ENCODE data around the gene NEU3. TPM values are rescaled to one million over a fixed set of nuclear protein-coding genes. Genes with fewer than 3 reads are reported as not detected.

NEU3 gene
- total and polyA plus RNA-seq, 2 of the 13 experiments (the other 11 are each of a cell fraction or from before 2014, with no cell fraction given), result 6.3 to 15.3 TPM

GRCh38 chr11:75023446-75024067, 34.8 kb downstream of the NEU3 start:
- FAIRE-seq (no peak), ATAC-seq (no peak; the same call in 2 of the 3 replicates), DNase-seq (ENCODE audit: low spot score) (no peak)
- Histone ChIP-seq H3K27me3 (ENCODE audit: control insufficient read depth in 1 of 2, insufficient read depth in 2 of 2, low read length in 2 of 2) (peaks cover 0 to 8% of the 10 kb centered on the region in 2 experiments; a peak in 2 of 5 replicates), H3K4me2 (ENCODE audit: low read depth, low read length) (no peak overlapping the region), H3K9me3 (ENCODE audit: low read length) (no peaks in the 10 kb centered on the region), H3K4me1 (ENCODE audit: insufficient read depth, low read length) (peaks cover 5% of the 10 kb centered on the region; the same call in 1 of the 2 replicates), H4K20me1 (ENCODE audit: insufficient read depth, low read length) (no peaks in the 10 kb centered on the region), H2AFZ (ENCODE audit: low read length) (no peak overlapping the region), H3K79me2 (ENCODE audit: insufficient read depth, low read length) (no peaks in the 10 kb centered on the region), H3K4me3 (replicated peaks in 1 of 3; ENCODE audit: insufficient read depth in 1 of 3, low read depth in 2 of 3, low read length in 3 of 3) (no peak overlapping the region), H3K9ac (ENCODE audit: insufficient read depth, low read depth, low read length) (no peak overlapping the region), H3K27ac (ENCODE audit: extremely low read length, insufficient read depth, low read length) (no peak overlapping the region), H3K36me3 (replicated peaks in 1 of 2; ENCODE audit: control insufficient read depth in 1 of 2, insufficient read depth in 2 of 2, low read length in 2 of 2) (no peaks in the 10 kb centered on the region)
- ChIA-PET CTCF (ENCODE audit: low intra/inter-chr PET ratio, low total read pairs) (interaction anchor here (1.1 to 4.4 kb wide), 5 partner anchors 8 to 226 kb away, joined by 3 to 62 read pairs (median 10); partner anchors contain the start of gene TPBGL), POLR2A (interaction anchor here (1.5 kb wide), 1 partner anchor 35 kb away, joined by 4 read pairs; the partner anchor contains the start of gene NEU3)
- in situ Hi-C loops (cut with HindIII; ENCODE audit: extremely low pct_ligation_motif_present, low pct_unique_long_range_greater_than_20kb), result loop anchor here (5.0 kb wide), 2 partner anchors 91 to 224 kb away; no protein-coding TSS in a partner anchor
- 74% methylated on average over 5 of the region's 6 CpGs for whole genome bisulfite sequencing (ENCODE audit: low lambda C conversion rate)
- intact Hi-C loops (cut with micrococcal nuclease; ENCODE audit: unreplicated experiment), result loop anchor here (1.0 kb wide), 1 partner anchor 225 kb away; no protein-coding TSS in a partner anchor
- TF ChIP-seq HNRNPLL (IDR thresholded peaks at IDR 0.05; ENCODE audit: low read depth, low read length, poor library complexity, severe bottlenecking) (no peak), RFXAP (CRISPR knock-in tag; IDR thresholded peaks at IDR 0.05; ENCODE audit: borderline replicate concordance) (no peak), SNAI1 (CRISPR knock-in tag; IDR thresholded peaks at IDR 0.05; ENCODE audit: borderline replicate concordance) (no peak), CC2D1A (CRISPR knock-in tag; IDR thresholded peaks at IDR 0.05) (no peak), KDM5B (CRISPR knock-in tag; IDR thresholded peaks at IDR 0.05; ENCODE audit: borderline replicate concordance) (no peak)
- no TSS peak for BruUV-seq (replicated peaks)

- TF ChIP-seq ZZZ3 (CRISPR knock-in tag; IDR thresholded peaks at IDR 0.05; ENCODE audit: borderline replicate concordance) (no peak), MTA3 (CRISPR knock-in tag; IDR thresholded peaks at IDR 0.05) (no peak), PRMT3 (CRISPR knock-in tag; IDR thresholded peaks at IDR 0.05; ENCODE audit: borderline replicate concordance, low read depth) (no peak), ZNF598 (CRISPR knock-in tag; IDR thresholded peaks at IDR 0.05; ENCODE audit: borderline replicate concordance) (no peak), MXI1 (IDR thresholded peaks at IDR 0.05; ENCODE audit: borderline replicate concordance, low read depth, low read length) (no peak), ZNF713 (CRISPR knock-in tag; IDR thresholded peaks at IDR 0.05) (no peak), ZNF331 (CRISPR knock-in tag; IDR thresholded peaks at IDR 0.05) (no peak), ZNF569 (CRISPR knock-in tag; IDR thresholded peaks at IDR 0.05; ENCODE audit: borderline replicate concordance) (no peak), ZNF629 (CRISPR knock-in tag; conservative IDR thresholded peaks at IDR 0.05) (no peak), SATB2 (CRISPR knock-in tag; IDR thresholded peaks at IDR 0.05) (no peak)
- Histone ChIP-seq H3K4me1 (ENCODE audit: insufficient read depth, low read length) (peaks cover 5% of the 10 kb centered on the region; the same call in 1 of the 2 replicates), H3K9me3 (ENCODE audit: low read length) (no peaks in the 10 kb centered on the region), H3K36me3 (replicated peaks in 1 of 2; ENCODE audit: control insufficient read depth in 1 of 2, insufficient read depth in 2 of 2, low read length in 2 of 2) (no peaks in the 10 kb centered on the region), H3K9ac (ENCODE audit: insufficient read depth, low read depth, low read length) (no peak overlapping the region), H3K27me3 (ENCODE audit: control insufficient read depth in 1 of 2, insufficient read depth in 2 of 2, low read length in 2 of 2) (peaks cover 0 to 8% of the 10 kb centered on the region in 2 experiments; a peak in 2 of 5 replicates), H3K4me2 (ENCODE audit: low read depth, low read length) (no peak overlapping the region), H3K79me2 (ENCODE audit: insufficient read depth, low read length) (no peaks in the 10 kb centered on the region), H2AFZ (ENCODE audit: low read length) (no peak overlapping the region), H4K20me1 (ENCODE audit: insufficient read depth, low read length) (no peaks in the 10 kb centered on the region), H3K4me3 (replicated peaks in 1 of 3; ENCODE audit: insufficient read depth in 1 of 3, low read depth in 2 of 3, low read length in 3 of 3) (no peak overlapping the region), H3K27ac (ENCODE audit: extremely low read length, insufficient read depth, low read length) (no peak overlapping the region)
- ATAC-seq, result no peak
- CTCF ChIA-PET (ENCODE audit: low intra/inter-chr PET ratio, low total read pairs), result interaction anchor here (1.9 to 4.4 kb wide), 2 partner anchors 217 to 225 kb away, joined by 12 to 62 read pairs; partner anchors contain the start of gene TPBGL
- no peak for FAIRE-seq
- no TSS peak for BruUV-seq (replicated peaks)
- intact Hi-C loops (cut with micrococcal nuclease; ENCODE audit: unreplicated experiment) (no loop called here), in situ Hi-C loops (cut with HindIII; ENCODE audit: extremely low pct_ligation_motif_present, low pct_unique_long_range_greater_than_20kb) (loop anchor here (5.0 kb wide), 2 partner anchors 92 to 223 kb away; no protein-coding TSS in a partner anchor)
- no peak for DNase-seq (ENCODE audit: low spot score)
- WGBS (ENCODE audit: low lambda C conversion rate), result 39% methylated on average over 6 of the region's 6 CpGs
- POLR2A ChIA-PET, result no interaction called here
Measured at GRCh38 chr11:75024068-75024449, 35.3 kb downstream of the NEU3 start.
